NCI-H460 (cell line): ENCODE results near the gene AMZ1. TPM values are rescaled to one million over a fixed set of nuclear protein-coding genes. Genes with fewer than 3 reads are reported as not detected.
"Not testable (repeated sequence)": the region's sequence is repeated elsewhere in the genome, so short reads cannot be mapped to it uniquely, and the experiment has no call there.

Experiments
- DNase-seq: peaks from one replicate; pipeline ENCODE4 v3.0.0-alpha.2; 2016; ENCODE audit warnings: low read depth; ENCODE audit errors: extremely low read depth
- total RNA-seq: library from RNA; depleted of rRNA; stranded (reverse); fragments of >200 nt; shearing (Covaris generic); gene quantifications from 2 replicates; pipeline ENCODE4 v1.2.3, GENCODE V29; 2014

The AMZ1 gene
- total RNA-seq, 1 experiment from 2014 or later: not detected

GRCh38 chr7:2737771-2738540, 50.0 kb downstream of the AMZ1 start:
- no peak for DNase-seq

DNA sequence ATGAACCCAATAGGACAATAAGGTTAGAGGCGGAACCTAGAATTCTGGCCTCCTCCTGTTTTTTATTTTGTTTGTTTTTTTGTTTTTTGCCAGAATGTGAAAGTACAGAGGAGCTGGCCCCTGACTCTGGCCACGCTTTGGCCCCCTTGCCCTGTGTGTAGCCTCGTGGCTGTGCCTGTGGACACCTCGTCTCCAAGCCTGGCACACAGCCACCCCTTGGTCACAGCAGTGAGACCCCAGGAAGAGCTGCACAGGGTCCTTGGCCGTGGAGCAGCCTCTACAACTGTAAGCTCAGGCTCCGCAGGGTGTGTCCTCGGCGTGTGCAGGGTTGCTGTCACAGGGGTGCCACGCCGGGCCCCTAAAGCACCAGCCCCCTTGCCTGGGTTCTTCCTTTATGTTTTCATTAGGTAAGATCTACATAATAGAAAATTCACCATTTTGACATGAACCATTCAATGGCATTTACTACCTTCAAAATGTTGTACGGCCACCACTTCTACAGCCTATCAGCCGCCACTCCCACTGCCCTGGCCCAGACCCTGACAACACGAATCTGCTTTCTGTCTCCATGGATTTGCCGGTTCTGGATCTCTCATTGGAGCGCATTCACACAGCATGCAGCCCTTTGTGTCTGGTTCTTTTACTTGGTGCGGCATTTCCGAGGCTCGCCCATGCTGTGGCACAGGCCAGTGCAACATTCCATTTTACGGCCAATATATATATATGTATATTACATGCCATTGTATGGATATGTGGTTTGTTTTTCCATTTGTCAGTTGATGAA, 51.0 kb downstream of the AMZ1 start:
- no peak for DNase-seq

DNA sequence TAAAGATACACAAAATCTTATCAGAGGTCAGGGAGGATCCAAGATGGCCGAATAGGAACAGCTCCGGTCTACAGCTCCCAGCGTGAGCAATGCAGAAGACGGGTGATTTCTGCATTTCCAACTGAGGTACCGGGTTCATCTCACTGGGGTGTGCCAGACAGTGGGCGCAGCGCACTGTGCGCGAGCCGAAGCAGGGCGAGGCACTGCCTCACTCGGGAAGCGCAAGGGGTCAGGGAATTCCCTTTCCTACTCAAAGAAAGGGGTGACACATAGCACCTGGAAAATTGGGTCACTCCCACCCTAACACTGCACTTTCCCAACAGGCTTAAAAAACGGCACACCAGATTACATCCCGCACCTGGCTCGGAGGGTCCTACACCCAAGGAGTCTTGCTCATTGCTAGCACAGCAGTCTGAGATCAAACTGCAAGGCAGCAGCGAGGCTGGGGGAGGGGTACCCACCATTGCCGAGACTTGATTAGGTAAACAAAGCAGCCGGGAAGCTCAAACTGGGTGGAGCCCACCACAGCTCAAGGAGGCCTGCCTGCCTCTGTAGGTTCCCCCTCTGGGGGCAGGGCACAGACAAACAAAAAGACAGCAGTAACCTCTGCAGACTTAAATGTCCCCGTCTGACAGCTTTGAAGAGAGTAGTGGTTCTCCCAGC, 55.7 kb downstream of the AMZ1 start:
- DNase-seq: not testable (repeated sequence)

GRCh38 chr7:2748684-2749083, 60.7 kb downstream of the AMZ1 start:
- not testable (repeated sequence) for DNase-seq

DNA sequence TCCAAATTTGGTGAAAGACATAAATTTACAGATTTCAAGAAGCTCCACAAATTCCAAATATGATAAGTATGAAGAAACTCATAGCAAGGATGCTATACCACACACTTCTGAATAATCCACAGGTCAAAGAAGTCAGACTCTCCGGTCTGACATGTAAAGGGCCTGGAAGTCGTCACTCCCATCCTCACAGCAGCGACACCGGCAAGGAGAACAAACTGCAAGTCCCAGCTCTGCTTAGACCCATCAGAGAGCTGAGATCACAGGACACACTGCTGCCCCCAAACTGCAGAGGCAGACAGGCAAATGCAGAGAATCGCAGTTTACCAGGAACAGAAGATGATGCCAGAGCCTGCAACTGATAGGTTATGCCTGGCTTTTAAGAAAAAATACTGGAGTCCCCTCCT, 62.0 kb downstream of the AMZ1 start:
- no peak for DNase-seq

GRCh38 chr7:2751086-2751485, 63.1 kb downstream of the AMZ1 start:
- DNase-seq: no peak

DNA sequence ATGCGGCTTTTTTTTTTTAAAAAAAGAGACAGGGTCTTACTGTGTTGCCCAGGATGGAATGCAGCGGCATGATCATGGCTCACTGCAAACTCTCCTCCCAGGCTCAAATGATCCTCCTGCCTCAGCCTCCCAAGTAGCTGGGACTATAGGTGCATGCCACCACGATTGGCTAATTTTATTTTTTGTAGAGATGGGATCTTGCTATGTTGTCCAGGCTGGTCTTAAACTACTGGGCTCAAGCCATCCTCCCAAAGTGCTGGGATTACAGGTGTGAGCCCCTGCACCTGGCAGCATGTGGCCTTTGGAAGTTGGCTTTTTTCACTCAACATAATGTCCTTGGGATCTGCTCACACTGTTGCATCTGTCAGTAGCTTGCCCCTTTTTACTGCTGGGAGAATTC, 65.1 kb downstream of the AMZ1 start:
- DNase-seq: no peak

DNA sequence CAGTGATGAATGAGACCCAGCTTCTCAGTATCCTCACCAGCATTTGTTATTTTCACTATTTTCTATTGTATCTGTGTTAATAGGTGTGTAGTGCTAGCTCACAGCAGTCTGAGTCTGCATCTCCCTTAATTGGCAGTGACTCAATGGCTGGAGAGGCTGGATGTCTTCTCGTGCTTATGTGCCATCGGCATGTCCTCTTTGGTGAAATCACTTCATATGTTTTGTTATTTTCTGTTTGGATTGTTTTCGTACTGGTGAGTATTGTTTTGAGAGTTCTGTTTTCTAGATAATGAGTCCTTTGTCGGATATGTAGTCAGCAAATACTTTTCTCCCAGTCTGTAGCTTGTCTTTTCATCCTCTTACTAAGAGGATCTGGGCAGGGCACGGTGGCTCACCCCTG, 66.1 kb downstream of the AMZ1 start:
- no peak for DNase-seq

DNA sequence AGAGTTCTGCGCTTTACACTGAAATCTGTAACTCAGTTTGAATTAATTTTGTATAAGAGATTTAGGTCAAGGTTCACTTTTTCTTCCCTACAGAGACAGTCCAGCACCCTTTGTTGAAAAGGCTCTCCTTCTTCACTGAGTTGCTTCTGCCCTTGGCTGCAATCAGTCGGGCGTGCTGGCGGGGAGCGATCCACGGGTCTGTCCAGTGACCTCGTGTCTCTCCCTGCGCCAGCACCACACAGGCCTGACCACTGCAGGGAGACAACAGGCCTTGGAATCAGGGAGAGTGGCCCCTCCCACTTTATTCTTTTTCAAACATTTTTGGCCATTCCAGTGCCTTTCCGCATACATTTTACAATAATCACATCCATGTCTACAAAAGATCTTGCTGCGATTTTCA, 66.9 kb downstream of the AMZ1 start:
- no peak for DNase-seq

- no peak for DNase-seq
Observed at GRCh38 chr7:2755531-2755930, 67.5 kb downstream of the AMZ1 start.

DNA sequence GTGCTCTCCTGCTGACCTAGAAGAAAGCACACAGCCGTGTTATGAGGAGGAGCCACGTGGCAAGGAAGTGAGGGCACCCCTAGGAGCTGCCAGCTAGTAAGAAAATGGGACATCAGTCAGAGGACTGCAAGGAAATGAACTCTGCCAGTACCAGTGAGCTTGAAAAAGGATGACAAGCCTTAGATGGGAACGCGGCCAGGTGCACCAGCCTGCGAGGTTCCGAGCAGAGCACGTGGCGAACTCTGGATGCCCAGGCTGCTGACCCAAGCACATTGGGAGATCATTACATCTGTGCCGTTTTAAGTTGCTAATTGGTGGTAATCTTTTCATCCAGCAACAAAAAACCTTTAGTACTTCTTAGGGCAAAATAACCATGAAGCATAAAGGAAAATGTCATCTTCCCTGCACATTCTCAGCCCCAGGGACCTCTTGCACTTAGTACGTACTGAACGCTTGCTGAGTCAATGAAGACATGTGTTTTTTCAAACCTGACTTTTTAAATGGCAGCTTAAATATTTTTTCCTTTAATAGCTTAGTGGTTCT, 69.4 kb downstream of the AMZ1 start:
- DNase-seq: no peak

- DNase-seq: peak; percentile 97
Observed at GRCh38 chr7:2757904-2758672, 70.1 kb downstream of the AMZ1 start.

- DNase-seq: no peak
Observed at GRCh38 chr7:2758673-2759616, 70.9 kb downstream of the AMZ1 start.

DNA sequence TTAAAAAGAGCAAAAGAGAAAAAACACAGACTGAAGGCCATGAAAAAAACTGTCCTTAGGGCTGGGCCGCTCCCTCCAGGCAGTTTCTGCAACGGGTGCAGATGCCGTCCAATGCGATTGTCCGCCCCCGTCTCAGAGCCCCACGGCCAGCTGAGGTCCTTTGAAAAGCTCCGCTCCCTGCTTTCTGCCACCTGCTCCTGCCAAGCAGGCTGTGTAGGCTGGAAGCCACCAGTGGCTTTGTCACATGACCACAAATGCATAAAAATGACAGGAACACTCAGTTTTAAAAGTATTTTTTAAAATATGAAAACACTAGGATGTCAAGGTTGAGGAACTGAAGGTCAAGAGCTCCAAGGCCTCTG, 71.7 kb downstream of the AMZ1 start:
- DNase-seq: no peak

DNA sequence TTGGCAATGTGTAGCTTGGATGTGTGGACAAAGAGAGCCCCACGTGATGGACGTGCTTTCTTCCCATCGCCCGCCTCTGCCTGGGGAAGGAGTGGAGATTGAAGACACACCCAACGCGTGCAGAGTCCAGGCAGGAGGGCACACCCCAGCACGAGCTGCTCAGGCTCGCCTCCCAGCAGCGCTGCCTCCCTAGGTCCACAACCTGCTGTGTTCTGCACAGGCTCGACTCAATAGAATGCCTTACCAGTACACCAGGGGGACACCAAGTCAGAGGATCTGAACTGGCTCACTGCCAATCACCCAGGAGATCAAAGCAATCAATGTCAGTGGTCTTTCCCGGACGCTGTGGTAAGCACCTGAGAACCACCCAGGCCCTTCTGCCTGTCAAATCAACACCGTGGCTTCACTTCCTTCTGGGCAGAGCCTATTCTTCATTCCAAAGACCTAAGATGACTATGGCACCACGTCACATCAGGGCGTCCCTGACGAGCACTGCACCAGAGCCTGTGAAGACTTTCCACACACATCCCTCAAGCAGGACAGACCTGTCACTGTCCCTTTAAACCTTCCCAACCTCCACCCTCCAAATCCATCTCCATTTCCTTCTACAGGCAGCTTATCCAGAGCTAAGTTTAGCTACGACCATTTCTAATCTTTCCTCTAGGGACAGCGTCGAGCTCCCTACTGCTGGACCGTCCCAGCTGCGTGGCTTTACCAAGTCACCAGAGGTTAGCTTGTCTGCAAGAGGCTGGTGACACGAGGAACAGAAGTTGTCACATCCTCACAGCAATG, 72.3 kb downstream of the AMZ1 start:
- peak; percentile 62 for DNase-seq

DNA sequence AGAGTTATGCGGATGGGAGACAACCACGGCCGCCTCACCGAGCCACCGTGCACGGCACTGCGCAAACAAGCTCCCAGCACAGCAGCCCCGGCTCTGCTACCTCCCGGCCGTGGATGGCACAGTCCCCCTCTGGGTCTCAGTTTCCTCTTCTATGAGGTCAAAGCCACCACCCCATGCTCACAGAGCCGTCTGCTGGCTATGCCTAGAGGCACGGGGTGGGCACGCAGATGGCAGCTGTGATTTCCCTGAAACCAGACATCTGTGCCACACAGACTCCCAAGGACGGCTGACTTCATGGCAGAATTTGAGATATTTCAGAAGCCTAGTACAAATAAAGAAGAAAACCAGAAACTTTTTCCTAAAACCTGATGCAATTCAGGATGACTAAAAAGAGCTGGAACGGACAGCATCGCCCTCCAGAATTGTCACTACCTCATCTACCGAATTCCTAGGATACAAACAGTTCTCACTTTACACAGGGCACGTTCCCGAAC, 73.2 kb downstream of the AMZ1 start:
- DNase-seq: no peak

DNA sequence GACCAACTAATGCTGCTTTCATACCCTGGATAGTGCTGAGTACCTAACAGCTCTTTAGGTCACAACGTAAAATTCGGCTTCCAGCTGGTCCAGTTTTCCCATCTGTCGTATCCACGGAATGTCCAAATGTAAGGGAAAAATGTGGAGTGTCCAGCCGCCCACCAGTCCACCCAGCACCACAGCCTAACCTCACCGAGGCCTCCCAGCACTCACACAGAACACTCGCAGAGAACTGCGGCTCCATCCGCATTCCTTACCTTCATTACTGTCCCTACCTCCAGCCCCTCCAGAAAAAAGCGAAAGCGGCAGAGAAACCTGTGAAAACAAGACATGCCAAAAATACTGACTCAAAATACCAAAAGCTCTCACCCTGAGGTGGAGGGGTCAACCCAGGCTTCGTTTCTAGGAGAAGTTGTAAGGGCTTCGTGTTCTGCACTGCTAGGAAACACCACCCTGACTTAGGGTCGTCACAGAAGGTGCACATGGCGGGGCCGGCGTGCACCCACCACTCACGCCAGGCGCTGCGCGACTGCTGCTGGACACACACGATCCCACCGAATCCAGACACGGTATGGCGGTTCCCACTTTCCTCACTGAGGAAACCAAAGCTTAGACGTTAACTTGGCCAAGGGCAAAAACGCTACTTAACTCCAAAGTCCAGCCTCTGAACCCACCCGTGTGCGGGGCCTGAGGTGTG, 73.9 kb downstream of the AMZ1 start:
- no peak for DNase-seq

- DNase-seq: no peak
Observed at GRCh38 chr7:2763597-2763996, 75.6 kb downstream of the AMZ1 start.
